IPS-11a (cell line): ENCODE results near the gene ZNRD2.

Experiments used
- H3K4me3 ChIP-seq: one replicate; pipeline ENCODE4 v1.5.1; 2013; ENCODE audit warnings: low read depth, low read length, control low read depth

The ZNRD2 gene

GRCh38 chr11:65621460-65621859 is 51.2 kb downstream of the ZNRD2 start:
- no peak overlapping the region for H3K4me3 ChIP-seq
